WTC11 (cell line): ENCODE measurements around the gene DLGAP4. TPM values are rescaled to one million over a fixed set of nuclear protein-coding genes. Genes with fewer than 3 reads are reported as not detected.

Source experiments
- ATAC-seq: fragments of 200-7000 bp; cut with Tn5 transposase; 2 replicates; pipeline ENCODE4 v1.10.0; 2021; ENCODE audit warnings: mild to moderate bottlenecking, moderate library complexity
- CTCF ChIA-PET: fragments of 300-600 bp; sonication (Branson Sonifier 250); formaldehyde crosslinking; loops from one replicate; lab custom pipeline; 2021; ENCODE audit warnings: antibody characterized with exemption; lab: Charles Lee
- POLR2A ChIA-PET: fragments of 350-600 bp; sonication (Branson Sonifier 250); formaldehyde crosslinking; loops from one replicate; lab custom pipeline; 2021; ENCODE audit warnings: antibody characterized with exemption; lab: Charles Lee
- DNase-seq: peaks from one replicate; pipeline ENCODE4 v3.0.0; 2021; ENCODE audit warnings: low spot score
- H3K27ac Mint-ChIP-seq: 2 replicates; pipeline ENCODE4 v1.8.0; 2021; ENCODE audit warnings: mixed read lengths
- H3K27me3 Mint-ChIP-seq: 2 replicates; pipeline ENCODE4 v1.8.0; 2021; ENCODE audit warnings: low read depth, mild to moderate bottlenecking, moderate library complexity, mixed read lengths
- H3K36me3 Mint-ChIP-seq: 2 replicates; pipeline ENCODE4 v1.8.0; 2021; ENCODE audit warnings: mixed read lengths
- H3K4me1 Mint-ChIP-seq: 2 replicates; pipeline ENCODE4 v1.8.0; 2022; ENCODE audit warnings: mixed read lengths
- H3K4me3 Mint-ChIP-seq: 2 replicates; pipeline ENCODE4 v1.8.0; 2021; ENCODE audit warnings: mild to moderate bottlenecking, moderate library complexity, mixed read lengths
- H3K9me3 Mint-ChIP-seq: 2 replicates; pipeline ENCODE4 v1.8.0; 2021; ENCODE audit warnings: mixed read lengths
- ATF1 ChIP-seq: sonication (generic); formaldehyde crosslinking; IDR thresholded peaks from 2 replicates; pipeline ENCODE4 v1.8.1; 2023; ENCODE audit warnings: mild to moderate bottlenecking, moderate library complexity, missing genetic modification reagents
- CREB1 ChIP-seq: sonication (generic); formaldehyde crosslinking; IDR thresholded peaks from 2 replicates; pipeline ENCODE4 v1.8.0; 2023; ENCODE audit warnings: mild to moderate bottlenecking, missing genetic modification reagents
- ELF4 ChIP-seq: sonication (generic); formaldehyde crosslinking; IDR thresholded peaks from 2 replicates; pipeline ENCODE4 v1.8.1; 2022; ENCODE audit warnings: low read depth, mild to moderate bottlenecking, moderate library complexity, missing genetic modification reagents
- EMX1 ChIP-seq: fragments of 250-450 bp; sonication (Bioruptor Pico); IDR thresholded peaks from 2 replicates; pipeline ENCODE4 v1.8.0; 2021; ENCODE audit warnings: mild to moderate bottlenecking
- ETV6 ChIP-seq: sonication (generic); formaldehyde crosslinking; IDR thresholded peaks from 2 replicates; pipeline ENCODE4 v1.8.1; 2022; ENCODE audit warnings: mild to moderate bottlenecking, missing genetic modification reagents
- FOXK1 ChIP-seq: sonication (generic); formaldehyde crosslinking; IDR thresholded peaks from 2 replicates; pipeline ENCODE4 v1.8.0; 2022; ENCODE audit warnings: mild to moderate bottlenecking, moderate library complexity, missing genetic modification reagents
- NFATC4 ChIP-seq: fragments of 250-450 bp; sonication (Bioruptor Pico); IDR thresholded peaks from 2 replicates; pipeline ENCODE4 v1.9.0; 2021; ENCODE audit warnings: mild to moderate bottlenecking
- OVOL2 ChIP-seq: fragments of 250-450 bp; sonication (Bioruptor Pico); IDR thresholded peaks from 2 replicates; pipeline ENCODE4 v1.9.0; 2021; ENCODE audit warnings: mild to moderate bottlenecking, borderline replicate concordance
- RORB ChIP-seq: fragments of 250-450 bp; sonication (Bioruptor Pico); IDR thresholded peaks from 2 replicates; pipeline ENCODE4 v1.9.0; 2021; ENCODE audit warnings: mild to moderate bottlenecking
- TCF7 ChIP-seq: sonication (generic); formaldehyde crosslinking; IDR thresholded peaks from 2 replicates; pipeline ENCODE4 v1.8.0; 2022; ENCODE audit warnings: mild to moderate bottlenecking, low read depth, missing genetic modification reagents, moderate library complexity
- ZNF121 ChIP-seq: sonication (generic); formaldehyde crosslinking; IDR thresholded peaks from 2 replicates; pipeline ENCODE4 v1.8.0; 2023; ENCODE audit warnings: missing genetic modification reagents
- ZNF138 ChIP-seq: sonication (generic); formaldehyde crosslinking; conservative IDR thresholded peaks from 2 replicates; pipeline ENCODE4 v1.8.1; 2022; ENCODE audit warnings: mild to moderate bottlenecking, moderate library complexity, missing genetic modification reagents
- ZNF219 ChIP-seq: sonication (generic); formaldehyde crosslinking; IDR thresholded peaks from 2 replicates; pipeline ENCODE4 v1.8.0; 2023; ENCODE audit warnings: missing genetic modification reagents, mild to moderate bottlenecking, borderline replicate concordance
- ZNF423 ChIP-seq: fragments of 250-450 bp; sonication (Bioruptor Pico); IDR thresholded peaks from 2 replicates; pipeline ENCODE4 v2.1.2; 2022; ENCODE audit warnings: mild to moderate bottlenecking, moderate library complexity
- total RNA-seq: library from RNA; stranded (reverse); gene quantifications from 3 replicates; pipeline ENCODE4 v1.2.3, GENCODE V29; 2021
- TF ChIP-seq, protein P1 (sequence below): sonication (generic); formaldehyde crosslinking; IDR thresholded peaks from 2 replicates; pipeline ENCODE4 v1.8.0; 2022; ENCODE audit warnings: mild to moderate bottlenecking, missing genetic modification reagents
- TF ChIP-seq, protein P2 (sequence below): sonication (generic); formaldehyde crosslinking; IDR thresholded peaks from 2 replicates; pipeline ENCODE4 v1.8.1; 2023; ENCODE audit warnings: mild to moderate bottlenecking, missing genetic modification reagents, moderate library complexity
- TF ChIP-seq, protein P3 (sequence below): fragments of 200-600 bp; IDR thresholded peaks from 2 replicates; pipeline ENCODE4 v1.8.0; 2022; ENCODE audit warnings: antibody characterized with exemption
- TF ChIP-seq, protein P4 (sequence below): sonication (generic); formaldehyde crosslinking; IDR thresholded peaks from 2 replicates; pipeline ENCODE4 v1.8.0; 2022; ENCODE audit warnings: mild to moderate bottlenecking, missing genetic modification reagents
- TF ChIP-seq, protein P5 (sequence below): sonication (generic); formaldehyde crosslinking; IDR thresholded peaks from 2 replicates; pipeline ENCODE4 v1.8.1; 2023; ENCODE audit warnings: mild to moderate bottlenecking, missing genetic modification reagents, moderate library complexity
- TF ChIP-seq, protein P6 (sequence below): sonication (generic); formaldehyde crosslinking; IDR thresholded peaks from 2 replicates; pipeline ENCODE4 v1.8.1; 2022; ENCODE audit warnings: mild to moderate bottlenecking, missing genetic modification reagents, moderate library complexity, borderline replicate concordance
- TF ChIP-seq, protein P7 (sequence below): sonication (generic); formaldehyde crosslinking; IDR thresholded peaks from 2 replicates; pipeline ENCODE4 v1.8.1; 2022; ENCODE audit warnings: low read depth, mild to moderate bottlenecking, moderate library complexity, missing genetic modification reagents, borderline replicate concordance
- TF ChIP-seq, protein P8 (sequence below): sonication (generic); formaldehyde crosslinking; IDR thresholded peaks from 2 replicates; pipeline ENCODE4 v1.8.1; 2023; ENCODE audit warnings: mild to moderate bottlenecking, missing genetic modification reagents
- TF ChIP-seq, protein P9 (sequence below): sonication (generic); formaldehyde crosslinking; IDR thresholded peaks from 2 replicates; pipeline ENCODE4 v1.8.1; 2022; ENCODE audit warnings: low read depth, missing genetic modification reagents, borderline replicate concordance

Gene DLGAP4
- total RNA-seq, 1 experiment from 2014 or later, result 52.6 TPM

DNA sequence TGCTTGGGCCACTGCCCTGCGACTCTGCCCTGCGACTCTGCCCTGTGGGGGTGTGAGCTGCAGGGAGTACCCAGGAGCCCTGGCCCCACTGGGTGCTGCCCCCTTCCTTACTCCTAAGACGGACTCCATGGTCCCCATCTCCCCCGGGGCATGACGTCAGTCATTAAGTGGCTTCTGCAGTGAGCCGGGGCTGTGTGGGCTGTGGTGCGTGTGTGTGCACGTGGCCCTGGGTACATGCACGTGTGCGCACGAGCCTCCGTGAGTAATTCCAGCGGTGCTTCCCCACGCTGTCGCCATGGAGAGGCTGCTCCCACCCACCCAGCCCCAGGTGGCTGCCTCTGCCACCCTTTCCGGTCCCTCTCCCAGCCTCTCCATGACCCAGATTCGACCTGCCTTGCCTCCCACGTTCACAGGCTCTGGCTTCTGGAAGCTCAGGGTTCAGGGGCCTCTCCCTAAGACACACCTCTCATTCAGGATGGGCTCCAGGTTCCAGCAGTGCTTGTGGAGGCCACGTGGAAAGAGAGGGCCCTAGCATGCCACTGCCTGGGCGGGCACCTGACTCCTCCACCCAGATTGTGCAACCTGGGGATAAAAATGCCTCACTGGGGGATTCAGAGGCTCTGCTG is 88.3 kb downstream of the DLGAP4 start:
- ChIA-PET POLR2A (no interaction called here), CTCF (no interaction called here)
- Mint-ChIP-seq H3K27ac (no peak overlapping the region), H3K4me3 (no peak overlapping the region), H3K36me3 (no peaks in the 10 kb centered on the region), H3K4me1 (peaks cover 16% of the 10 kb centered on the region), H3K9me3 (peaks cover 5% of the 10 kb centered on the region), H3K27me3 (no peaks in the 10 kb centered on the region)
- DNase-seq, result no peak
- ATAC-seq, result no peak
- TF ChIP-seq, protein P1, sequence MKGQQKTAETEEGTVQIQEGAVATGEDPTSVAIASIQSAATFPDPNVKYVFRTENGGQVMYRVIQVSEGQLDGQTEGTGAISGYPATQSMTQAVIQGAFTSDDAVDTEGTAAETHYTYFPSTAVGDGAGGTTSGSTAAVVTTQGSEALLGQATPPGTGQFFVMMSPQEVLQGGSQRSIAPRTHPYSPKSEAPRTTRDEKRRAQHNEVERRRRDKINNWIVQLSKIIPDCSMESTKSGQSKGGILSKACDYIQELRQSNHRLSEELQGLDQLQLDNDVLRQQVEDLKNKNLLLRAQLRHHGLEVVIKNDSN (CRISPR knock-in tag), result no peak
- TF ChIP-seq EMX1 (CRISPR knock-in tag) (no peak), ZNF121 (CRISPR knock-in tag) (no peak), ZNF219 (no peak)
- TF ChIP-seq, protein P2, sequence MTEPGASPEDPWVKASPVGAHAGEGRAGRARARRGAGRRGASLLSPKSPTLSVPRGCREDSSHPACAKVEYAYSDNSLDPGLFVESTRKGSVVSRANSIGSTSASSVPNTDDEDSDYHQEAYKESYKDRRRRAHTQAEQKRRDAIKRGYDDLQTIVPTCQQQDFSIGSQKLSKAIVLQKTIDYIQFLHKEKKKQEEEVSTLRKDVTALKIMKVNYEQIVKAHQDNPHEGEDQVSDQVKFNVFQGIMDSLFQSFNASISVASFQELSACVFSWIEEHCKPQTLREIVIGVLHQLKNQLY (CRISPR knock-in tag), result no peak
- TF ChIP-seq, protein P3, sequence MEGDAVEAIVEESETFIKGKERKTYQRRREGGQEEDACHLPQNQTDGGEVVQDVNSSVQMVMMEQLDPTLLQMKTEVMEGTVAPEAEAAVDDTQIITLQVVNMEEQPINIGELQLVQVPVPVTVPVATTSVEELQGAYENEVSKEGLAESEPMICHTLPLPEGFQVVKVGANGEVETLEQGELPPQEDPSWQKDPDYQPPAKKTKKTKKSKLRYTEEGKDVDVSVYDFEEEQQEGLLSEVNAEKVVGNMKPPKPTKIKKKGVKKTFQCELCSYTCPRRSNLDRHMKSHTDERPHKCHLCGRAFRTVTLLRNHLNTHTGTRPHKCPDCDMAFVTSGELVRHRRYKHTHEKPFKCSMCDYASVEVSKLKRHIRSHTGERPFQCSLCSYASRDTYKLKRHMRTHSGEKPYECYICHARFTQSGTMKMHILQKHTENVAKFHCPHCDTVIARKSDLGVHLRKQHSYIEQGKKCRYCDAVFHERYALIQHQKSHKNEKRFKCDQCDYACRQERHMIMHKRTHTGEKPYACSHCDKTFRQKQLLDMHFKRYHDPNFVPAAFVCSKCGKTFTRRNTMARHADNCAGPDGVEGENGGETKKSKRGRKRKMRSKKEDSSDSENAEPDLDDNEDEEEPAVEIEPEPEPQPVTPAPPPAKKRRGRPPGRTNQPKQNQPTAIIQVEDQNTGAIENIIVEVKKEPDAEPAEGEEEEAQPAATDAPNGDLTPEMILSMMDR, result no peak
- TF ChIP-seq, protein P4, sequence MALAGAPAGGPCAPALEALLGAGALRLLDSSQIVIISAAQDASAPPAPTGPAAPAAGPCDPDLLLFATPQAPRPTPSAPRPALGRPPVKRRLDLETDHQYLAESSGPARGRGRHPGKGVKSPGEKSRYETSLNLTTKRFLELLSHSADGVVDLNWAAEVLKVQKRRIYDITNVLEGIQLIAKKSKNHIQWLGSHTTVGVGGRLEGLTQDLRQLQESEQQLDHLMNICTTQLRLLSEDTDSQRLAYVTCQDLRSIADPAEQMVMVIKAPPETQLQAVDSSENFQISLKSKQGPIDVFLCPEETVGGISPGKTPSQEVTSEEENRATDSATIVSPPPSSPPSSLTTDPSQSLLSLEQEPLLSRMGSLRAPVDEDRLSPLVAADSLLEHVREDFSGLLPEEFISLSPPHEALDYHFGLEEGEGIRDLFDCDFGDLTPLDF (CRISPR knock-in tag), result no peak

DNA sequence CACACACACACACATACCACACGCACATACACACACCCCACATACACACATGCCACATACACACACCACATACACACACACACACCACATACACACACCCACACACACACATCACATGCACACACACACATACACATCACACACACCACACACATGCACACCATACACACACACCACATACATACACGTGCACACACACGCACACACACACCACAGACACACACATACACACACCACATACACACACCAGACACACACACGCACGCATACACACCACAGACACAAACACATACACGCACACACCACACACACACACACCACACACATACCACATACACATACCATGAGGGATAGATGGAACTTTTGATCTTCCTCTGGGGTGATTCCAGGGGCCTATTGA is 90.2 kb downstream of the DLGAP4 start:
- H3K9me3 Mint-ChIP-seq, result peaks cover 5% of the 10 kb centered on the region
- no peak for TF ChIP-seq TCF7
- TF ChIP-seq, protein P5, sequence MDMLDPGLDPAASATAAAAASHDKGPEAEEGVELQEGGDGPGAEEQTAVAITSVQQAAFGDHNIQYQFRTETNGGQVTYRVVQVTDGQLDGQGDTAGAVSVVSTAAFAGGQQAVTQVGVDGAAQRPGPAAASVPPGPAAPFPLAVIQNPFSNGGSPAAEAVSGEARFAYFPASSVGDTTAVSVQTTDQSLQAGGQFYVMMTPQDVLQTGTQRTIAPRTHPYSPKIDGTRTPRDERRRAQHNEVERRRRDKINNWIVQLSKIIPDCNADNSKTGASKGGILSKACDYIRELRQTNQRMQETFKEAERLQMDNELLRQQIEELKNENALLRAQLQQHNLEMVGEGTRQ (CRISPR knock-in tag), result no peak
- no peak for TF ChIP-seq ZNF138 (CRISPR knock-in tag)
- TF ChIP-seq FOXK1, result no peak
- TF ChIP-seq, protein P6, sequence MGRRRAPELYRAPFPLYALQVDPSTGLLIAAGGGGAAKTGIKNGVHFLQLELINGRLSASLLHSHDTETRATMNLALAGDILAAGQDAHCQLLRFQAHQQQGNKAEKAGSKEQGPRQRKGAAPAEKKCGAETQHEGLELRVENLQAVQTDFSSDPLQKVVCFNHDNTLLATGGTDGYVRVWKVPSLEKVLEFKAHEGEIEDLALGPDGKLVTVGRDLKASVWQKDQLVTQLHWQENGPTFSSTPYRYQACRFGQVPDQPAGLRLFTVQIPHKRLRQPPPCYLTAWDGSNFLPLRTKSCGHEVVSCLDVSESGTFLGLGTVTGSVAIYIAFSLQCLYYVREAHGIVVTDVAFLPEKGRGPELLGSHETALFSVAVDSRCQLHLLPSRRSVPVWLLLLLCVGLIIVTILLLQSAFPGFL (CRISPR knock-in tag), result no peak
- no peak for TF ChIP-seq ATF1 (CRISPR knock-in tag)
- TF ChIP-seq OVOL2 (CRISPR knock-in tag), result no peak
- TF ChIP-seq ZNF121 (CRISPR knock-in tag), result no peak
- no peak for TF ChIP-seq CREB1 (CRISPR knock-in tag)
- no peak for TF ChIP-seq RORB (CRISPR knock-in tag)
- TF ChIP-seq, protein P7, sequence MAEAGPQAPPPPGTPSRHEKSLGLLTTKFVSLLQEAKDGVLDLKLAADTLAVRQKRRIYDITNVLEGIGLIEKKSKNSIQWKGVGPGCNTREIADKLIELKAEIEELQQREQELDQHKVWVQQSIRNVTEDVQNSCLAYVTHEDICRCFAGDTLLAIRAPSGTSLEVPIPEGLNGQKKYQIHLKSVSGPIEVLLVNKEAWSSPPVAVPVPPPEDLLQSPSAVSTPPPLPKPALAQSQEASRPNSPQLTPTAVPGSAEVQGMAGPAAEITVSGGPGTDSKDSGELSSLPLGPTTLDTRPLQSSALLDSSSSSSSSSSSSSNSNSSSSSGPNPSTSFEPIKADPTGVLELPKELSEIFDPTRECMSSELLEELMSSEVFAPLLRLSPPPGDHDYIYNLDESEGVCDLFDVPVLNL, result no peak
- TF ChIP-seq, protein P8, sequence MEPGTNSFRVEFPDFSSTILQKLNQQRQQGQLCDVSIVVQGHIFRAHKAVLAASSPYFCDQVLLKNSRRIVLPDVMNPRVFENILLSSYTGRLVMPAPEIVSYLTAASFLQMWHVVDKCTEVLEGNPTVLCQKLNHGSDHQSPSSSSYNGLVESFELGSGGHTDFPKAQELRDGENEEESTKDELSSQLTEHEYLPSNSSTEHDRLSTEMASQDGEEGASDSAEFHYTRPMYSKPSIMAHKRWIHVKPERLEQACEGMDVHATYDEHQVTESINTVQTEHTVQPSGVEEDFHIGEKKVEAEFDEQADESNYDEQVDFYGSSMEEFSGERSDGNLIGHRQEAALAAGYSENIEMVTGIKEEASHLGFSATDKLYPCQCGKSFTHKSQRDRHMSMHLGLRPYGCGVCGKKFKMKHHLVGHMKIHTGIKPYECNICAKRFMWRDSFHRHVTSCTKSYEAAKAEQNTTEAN (CRISPR knock-in tag), result no peak
- TF ChIP-seq, protein P9, sequence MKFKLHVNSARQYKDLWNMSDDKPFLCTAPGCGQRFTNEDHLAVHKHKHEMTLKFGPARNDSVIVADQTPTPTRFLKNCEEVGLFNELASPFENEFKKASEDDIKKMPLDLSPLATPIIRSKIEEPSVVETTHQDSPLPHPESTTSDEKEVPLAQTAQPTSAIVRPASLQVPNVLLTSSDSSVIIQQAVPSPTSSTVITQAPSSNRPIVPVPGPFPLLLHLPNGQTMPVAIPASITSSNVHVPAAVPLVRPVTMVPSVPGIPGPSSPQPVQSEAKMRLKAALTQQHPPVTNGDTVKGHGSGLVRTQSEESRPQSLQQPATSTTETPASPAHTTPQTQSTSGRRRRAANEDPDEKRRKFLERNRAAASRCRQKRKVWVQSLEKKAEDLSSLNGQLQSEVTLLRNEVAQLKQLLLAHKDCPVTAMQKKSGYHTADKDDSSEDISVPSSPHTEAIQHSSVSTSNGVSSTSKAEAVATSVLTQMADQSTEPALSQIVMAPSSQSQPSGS, result no peak
- no peak for TF ChIP-seq ELF4
- no peak for TF ChIP-seq ETV6 (CRISPR knock-in tag)
- TF ChIP-seq ZNF219, result no peak
- TF ChIP-seq NFATC4, result no peak
- no peak for TF ChIP-seq ZNF423 (CRISPR knock-in tag)
- TF ChIP-seq EMX1 (CRISPR knock-in tag), result no peak
- H3K36me3 Mint-ChIP-seq, result no peaks in the 10 kb centered on the region
- H3K4me1 Mint-ChIP-seq, result peaks cover 23% of the 10 kb centered on the region
- H3K27me3 Mint-ChIP-seq, result no peaks in the 10 kb centered on the region
- H3K4me3 Mint-ChIP-seq, result no peak overlapping the region
- ChIA-PET POLR2A (no interaction called here), CTCF (no interaction called here)
- no peak overlapping the region for H3K27ac Mint-ChIP-seq
- no peak for ATAC-seq
- DNase-seq, result no peak
